HG03045 (cell line): ENCODE measurements around the gene TSNAXIP1.
A peak's percentile ranks its signal among the peaks of the same experiment; 100 is the strongest.

Experiments
- ATAC-seq: cut with Tn5 transposase; IDR thresholded peaks from one replicate; pipeline ENCODE4 v1.9.1; 2021; ENCODE audit warnings: mild to moderate bottlenecking, moderate library complexity; ENCODE audit not compliant: unreplicated experiment

TSNAXIP1 gene

GRCh38 chr16:67781565-67781921, 25.1 kb upstream of the TSNAXIP1 start:
- ATAC-seq: no peak

GRCh38 chr16:67782567-67783352, 23.9 kb upstream of the TSNAXIP1 start:
- no peak for ATAC-seq

DNA sequence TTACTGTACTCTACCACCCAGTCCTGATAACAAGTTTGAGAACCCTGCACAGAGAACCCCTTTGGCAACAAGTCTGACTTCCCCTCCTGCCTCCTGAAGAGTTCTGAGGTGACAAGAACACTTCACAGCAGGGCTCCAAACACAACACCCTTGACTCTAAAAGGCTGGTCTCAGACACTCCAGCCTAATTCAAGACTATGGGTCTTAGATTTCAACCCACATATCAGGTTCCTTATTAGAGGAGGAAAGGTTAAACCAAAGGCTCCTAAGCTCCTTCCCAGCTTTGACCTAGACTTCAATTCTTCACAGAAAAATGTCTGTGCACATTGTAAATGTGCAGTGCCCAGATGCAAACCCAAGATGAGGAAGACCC, 23.4 kb upstream of the TSNAXIP1 start:
- ATAC-seq: no peak

DNA sequence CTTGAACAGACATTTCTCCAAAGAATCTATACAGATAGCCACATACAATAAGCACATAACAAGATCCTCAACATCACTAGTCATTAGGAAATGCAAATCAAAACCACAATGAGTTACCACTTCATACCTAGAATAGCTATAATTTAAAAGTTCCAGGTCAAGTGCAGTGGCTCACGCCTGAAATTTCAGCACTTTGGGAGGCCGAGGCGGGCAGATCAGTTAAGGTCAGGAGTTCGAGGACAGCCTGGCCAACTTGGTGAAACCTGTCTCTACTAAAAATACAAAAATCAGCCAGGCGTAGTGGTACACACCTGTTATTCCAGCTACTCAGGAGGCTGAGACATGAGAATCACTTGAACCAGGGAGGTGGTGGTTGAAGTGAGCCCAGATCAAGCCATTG, 20.2 kb upstream of the TSNAXIP1 start:
- ATAC-seq: no peak

DNA sequence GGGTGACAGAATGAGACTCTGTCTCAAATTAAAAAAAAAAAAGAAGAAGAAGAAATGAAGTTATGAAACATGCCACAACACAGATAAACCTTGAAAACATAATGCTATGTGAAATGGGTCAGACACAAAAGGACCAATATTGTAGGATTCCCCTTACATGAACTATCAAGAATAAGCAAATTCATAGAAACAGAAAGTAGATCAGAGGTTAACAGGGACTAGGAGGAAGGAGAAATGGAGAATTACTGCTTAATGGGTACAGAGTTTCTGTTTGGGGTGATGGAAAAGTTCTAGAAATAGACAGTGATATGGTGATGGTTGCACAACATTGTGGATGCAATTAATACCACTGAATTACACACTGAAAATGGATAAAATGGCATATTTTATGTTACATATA, 16.6 kb upstream of the TSNAXIP1 start:
- ATAC-seq: no peak

DNA sequence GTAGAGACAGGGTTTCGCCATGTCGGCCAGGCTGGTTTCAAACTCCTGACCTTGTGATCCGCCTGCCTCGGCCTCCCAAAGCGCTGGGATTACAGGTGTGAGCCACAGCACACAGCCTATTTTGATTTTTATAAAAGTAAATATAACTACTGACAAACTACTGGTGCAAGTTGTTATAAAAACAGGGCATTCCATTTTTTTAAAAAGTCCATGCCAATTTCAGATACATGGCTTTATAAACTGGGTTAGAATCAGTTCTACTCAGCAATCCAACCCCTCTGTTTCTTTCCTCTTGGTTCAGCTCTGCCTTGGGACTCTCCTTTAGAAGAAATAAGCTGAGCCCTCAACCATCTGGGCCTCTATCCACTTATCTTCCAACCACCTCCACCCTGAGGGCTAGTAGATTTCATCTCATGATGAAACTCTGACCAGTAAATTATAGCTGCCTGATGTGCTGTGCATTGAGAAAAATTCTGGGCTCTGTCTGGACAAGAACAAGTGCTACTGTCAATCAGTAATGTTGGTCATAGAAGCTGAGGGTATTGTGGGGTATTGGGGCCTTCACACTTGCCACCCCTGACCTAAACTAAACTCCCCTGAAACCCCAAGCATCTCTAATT, 10.5 kb upstream of the TSNAXIP1 start:
- ATAC-seq: no peak

- no peak for ATAC-seq
Observed at GRCh38 chr16:67800338-67800926, 6.3 kb upstream of the TSNAXIP1 start.

GRCh38 chr16:67801241-67801640, 5.4 kb upstream of the TSNAXIP1 start:
- no peak for ATAC-seq

- no peak for ATAC-seq
Observed at GRCh38 chr16:67801883-67802282, 4.8 kb upstream of the TSNAXIP1 start.

- ATAC-seq: no peak
Observed at GRCh38 chr16:67803894-67804293, 2.8 kb upstream of the TSNAXIP1 start.

DNA sequence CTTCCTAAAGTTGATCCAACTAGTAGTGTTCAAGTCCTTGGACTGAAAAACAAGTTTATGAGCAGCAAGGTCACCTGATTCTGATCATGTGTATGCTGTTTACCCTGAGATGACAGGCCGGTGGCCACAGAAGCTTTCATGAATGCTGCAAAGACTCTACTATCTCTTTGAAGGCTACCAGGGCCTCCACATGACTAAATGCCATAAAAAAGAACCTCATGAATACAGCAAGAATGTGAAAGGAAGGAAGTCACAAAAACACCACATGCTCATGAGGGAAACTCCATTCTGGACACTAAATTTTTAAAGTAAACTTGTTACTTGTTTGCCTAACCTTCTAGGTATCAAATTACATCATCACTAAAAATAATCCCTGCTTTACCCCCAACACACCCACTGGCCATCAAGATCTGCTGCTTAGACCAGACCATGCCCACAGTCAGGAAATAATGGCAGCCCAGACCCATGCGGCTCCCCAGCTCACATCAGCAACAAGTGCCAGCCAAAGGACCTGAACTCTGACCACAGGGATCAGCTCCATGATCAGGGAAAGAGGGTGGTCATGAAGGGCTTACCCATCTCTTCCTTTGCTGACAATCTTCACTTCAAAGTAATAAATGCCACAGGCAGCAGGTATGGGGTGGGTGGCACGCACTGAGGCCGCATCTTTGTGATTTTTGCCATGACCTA, 1.7 kb upstream of the TSNAXIP1 start:
- no peak for ATAC-seq

GRCh38 chr16:67805718-67806427, 816 bp upstream of the TSNAXIP1 start:
- peak; percentile 4 for ATAC-seq

- ATAC-seq: peak; percentile 1
Observed at GRCh38 chr16:67807148-67807682, 526 bp downstream of the TSNAXIP1 start.

DNA sequence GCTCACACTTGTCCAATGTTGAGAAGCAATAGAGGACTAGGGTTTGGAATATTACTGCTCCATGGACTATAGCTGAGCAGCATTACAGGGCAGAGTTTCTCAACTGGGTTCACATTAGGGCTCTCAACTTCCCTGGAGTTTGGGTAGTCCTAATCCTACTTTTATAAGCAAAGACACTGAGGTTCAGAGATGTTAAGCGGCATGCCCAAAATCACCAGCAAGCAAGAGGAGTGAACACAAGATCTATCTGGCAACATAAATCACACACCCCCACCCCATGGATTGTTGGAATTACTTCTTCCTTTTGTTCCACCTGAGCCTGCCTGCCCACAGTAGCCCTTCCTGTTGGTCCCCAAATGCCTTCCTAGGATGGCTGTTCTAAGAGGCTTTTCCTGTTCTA, 5.2 kb downstream of the TSNAXIP1 start:
- ATAC-seq: no peak

DNA sequence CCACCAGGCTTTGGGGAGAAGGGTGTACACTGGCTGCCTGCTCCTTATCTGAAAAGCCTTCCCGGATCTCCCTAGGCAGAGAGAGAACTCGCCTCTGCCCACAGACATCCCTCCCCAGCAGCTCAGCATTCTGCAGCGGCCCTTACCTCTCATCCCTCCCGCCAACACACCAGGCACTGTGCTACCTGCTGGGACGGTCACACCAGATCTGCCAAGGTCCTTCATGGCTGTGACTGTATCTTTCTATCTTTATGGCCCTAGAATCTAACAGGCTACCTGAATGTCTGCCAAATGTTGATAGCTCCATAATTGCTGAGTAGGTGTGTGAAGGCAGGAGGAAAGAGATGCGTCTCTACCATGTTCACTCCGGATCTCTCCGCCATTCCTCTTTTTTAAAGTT, 7.9 kb downstream of the TSNAXIP1 start:
- ATAC-seq: no peak

- no peak for ATAC-seq
Observed at GRCh38 chr16:67820608-67821259, 14.0 kb downstream of the TSNAXIP1 start.

DNA sequence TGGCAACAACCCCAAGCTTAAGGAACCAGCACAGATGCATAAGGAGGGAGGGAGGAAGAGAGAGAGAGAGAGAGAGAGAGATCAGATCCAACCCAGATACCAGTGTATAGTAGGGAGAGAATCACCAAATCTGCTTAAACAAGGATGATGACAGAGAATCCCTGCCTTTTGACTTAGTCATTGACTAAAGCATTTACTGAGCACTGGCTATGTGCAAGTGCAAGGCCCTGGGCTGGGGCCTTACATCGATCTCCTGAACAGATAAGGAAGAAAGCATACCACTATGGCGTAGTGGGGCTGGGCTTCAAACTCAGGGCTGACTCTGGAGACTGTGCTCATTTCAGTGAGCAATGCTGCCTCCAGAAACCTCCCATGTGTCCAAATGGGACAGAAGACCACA, 15.8 kb downstream of the TSNAXIP1 start:
- no peak for ATAC-seq

DNA sequence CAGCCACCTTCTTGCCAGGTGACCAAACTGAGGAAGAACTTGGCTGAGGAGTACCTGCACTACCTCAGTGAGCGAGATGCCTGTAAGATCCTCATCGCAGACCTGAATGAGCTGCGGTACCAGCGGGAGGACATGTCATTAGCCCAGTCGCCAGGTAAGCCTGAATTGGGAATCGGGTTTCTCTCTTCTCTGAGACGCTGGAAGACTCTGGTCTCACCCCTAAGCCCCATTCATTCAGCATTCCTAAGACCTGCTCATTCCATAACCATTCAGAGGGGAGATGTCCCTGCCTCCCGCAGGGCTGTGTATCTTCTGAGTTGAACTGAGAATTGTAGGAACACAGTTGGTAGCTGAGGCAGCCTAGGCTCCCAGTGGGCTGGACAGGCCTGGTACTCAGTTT, 18.4 kb downstream of the TSNAXIP1 start:
- no peak for ATAC-seq

DNA sequence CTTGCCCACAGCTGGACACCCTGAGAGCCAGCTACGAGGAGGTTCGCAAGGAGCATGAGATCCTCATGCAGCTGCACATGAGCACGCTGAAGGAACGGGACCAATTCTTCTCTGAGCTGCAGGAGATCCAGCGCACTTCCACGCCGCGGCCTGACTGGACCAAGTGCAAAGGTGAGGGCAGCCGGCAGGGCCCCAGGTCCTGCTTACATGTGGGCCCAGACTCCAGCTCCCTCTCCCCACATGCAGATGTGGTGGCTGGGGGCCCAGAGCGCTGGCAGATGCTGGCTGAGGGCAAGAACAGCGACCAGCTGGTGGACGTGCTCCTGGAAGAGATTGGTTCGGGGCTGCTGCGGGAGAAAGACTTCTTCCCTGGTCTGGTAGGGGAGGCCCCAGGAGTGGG, 19.2 kb downstream of the TSNAXIP1 start:
- ATAC-seq: no peak

- ATAC-seq: no peak
Observed at GRCh38 chr16:67828651-67829050, 22.0 kb downstream of the TSNAXIP1 start.
